K562 (cell line): ENCODE measurements around the gene SETD3. TPM values are rescaled to one million over a fixed set of nuclear protein-coding genes. Genes with fewer than 3 reads are reported as not detected.

Experiments used
- CTCF ChIP-seq, 3 experiments: IDR thresholded peaks in 2 of 3; conservative IDR thresholded peaks in 1 of 3; 2 replicates each; pipeline ENCODE4 v1.5.1; 2011 to 2012; ENCODE audit warnings: low read length in 3 of 3, mild to moderate bottlenecking in 3 of 3, control low read depth in 2 of 3, improper control_type of control experiment in 1 of 3, inconsistent platforms in 1 of 3, low read depth in 1 of 3, mixed read lengths in 1 of 3, moderate library complexity in 1 of 3; ENCODE audit not compliant: insufficient read depth in 2 of 3
- SMC3 ChIP-seq: conservative IDR thresholded peaks from 2 replicates; pipeline ENCODE4 v1.6.1; 2011; ENCODE audit warnings: low read depth, low read length, improper control_type of control experiment; ENCODE audit not compliant: insufficient read depth
- SRF ChIP-seq, 2 experiments: fragments of 250-450, 450-650 bp in 1 of 2; sonication (Bioruptor Pico) in 1 of 2; sonication (generic) in 1 of 2; formaldehyde crosslinking; IDR thresholded peaks; 2 replicates each; pipeline versions ENCODE4 v1.5.0 to v1.5.1; 2020 to 2022; ENCODE audit warnings: mild to moderate bottlenecking in 1 of 2, missing genetic modification reagents in 1 of 2
- ZNF165 ChIP-seq: fragments of 250-450 bp; sonication (Bioruptor Pico); IDR thresholded peaks from 2 replicates; pipeline ENCODE4 v1.4.0; 2020; ENCODE audit warnings: borderline replicate concordance
- polyA plus RNA-seq, 8 experiments: library from polyadenylated mRNA; depleted of rRNA in 4 of 8; stranded (reverse) in 5 of 8; unstranded in 3 of 8; fragments of >200 nt; fragmentation: Nextera tagmentation in 2 of 8; fragmentation: Illumina TruSeq in 1 of 8; extraction: Ambion mirVana in 2 of 8; extraction: Trizol in 1 of 8; gene quantifications; 2 replicates each; pipeline versions ENCODE4 v1.2.1 to v1.2.3, GENCODE V29; 2011 to 2014; ENCODE audit warnings: inconsistent platforms in 1 of 8, missing spikeins in 1 of 8
- total RNA-seq, 7 experiments: library from RNA; depleted of rRNA in 6 of 7; stranded (reverse); fragments of >200 nt in 6 of 7; fragmentation: Illumina TruSeq in 2 of 7; extraction: Trizol in 2 of 7; gene quantifications; 2 replicates each; pipeline versions ENCODE4 v1.2.1 to v1.2.3, GENCODE V29; 2011 to 2021; ENCODE audit warnings: low replicate concordance in 1 of 7
- TF ChIP-seq, protein P1 (sequence below), 2 experiments: fragments of 450-650 bp; formaldehyde crosslinking in 1 of 2; IDR thresholded peaks; 2 replicates each; pipeline versions ENCODE4 v1.4.0 to v1.6.1; 2014 to 2020; ENCODE audit warnings: mild to moderate bottlenecking in 2 of 2, borderline replicate concordance in 1 of 2, low read depth in 1 of 2

The SETD3 gene
- total and polyA plus RNA-seq, 9 of the 15 experiments (the other 6 are each of a cell fraction or from before 2014, with no cell fraction given): 8.5 to 35.9 (median 26.5) TPM

GRCh38 chr14:99524804-99525698 is 44.4 kb upstream of the SETD3 start (continued):
- TF ChIP-seq, protein P1, sequence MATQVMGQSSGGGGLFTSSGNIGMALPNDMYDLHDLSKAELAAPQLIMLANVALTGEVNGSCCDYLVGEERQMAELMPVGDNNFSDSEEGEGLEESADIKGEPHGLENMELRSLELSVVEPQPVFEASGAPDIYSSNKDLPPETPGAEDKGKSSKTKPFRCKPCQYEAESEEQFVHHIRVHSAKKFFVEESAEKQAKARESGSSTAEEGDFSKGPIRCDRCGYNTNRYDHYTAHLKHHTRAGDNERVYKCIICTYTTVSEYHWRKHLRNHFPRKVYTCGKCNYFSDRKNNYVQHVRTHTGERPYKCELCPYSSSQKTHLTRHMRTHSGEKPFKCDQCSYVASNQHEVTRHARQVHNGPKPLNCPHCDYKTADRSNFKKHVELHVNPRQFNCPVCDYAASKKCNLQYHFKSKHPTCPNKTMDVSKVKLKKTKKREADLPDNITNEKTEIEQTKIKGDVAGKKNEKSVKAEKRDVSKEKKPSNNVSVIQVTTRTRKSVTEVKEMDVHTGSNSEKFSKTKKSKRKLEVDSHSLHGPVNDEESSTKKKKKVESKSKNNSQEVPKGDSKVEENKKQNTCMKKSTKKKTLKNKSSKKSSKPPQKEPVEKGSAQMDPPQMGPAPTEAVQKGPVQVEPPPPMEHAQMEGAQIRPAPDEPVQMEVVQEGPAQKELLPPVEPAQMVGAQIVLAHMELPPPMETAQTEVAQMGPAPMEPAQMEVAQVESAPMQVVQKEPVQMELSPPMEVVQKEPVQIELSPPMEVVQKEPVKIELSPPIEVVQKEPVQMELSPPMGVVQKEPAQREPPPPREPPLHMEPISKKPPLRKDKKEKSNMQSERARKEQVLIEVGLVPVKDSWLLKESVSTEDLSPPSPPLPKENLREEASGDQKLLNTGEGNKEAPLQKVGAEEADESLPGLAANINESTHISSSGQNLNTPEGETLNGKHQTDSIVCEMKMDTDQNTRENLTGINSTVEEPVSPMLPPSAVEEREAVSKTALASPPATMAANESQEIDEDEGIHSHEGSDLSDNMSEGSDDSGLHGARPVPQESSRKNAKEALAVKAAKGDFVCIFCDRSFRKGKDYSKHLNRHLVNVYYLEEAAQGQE (IDR thresholded peaks at IDR 0.05; ENCODE audit: borderline replicate concordance): peak; percentile 25; the same call in 1 of the 2 replicates
- TF ChIP-seq, protein P1 (CRISPR knock-in tag; IDR thresholded peaks at IDR 0.05; ENCODE audit: low read depth): no peak
- TF ChIP-seq ZNF165 (CRISPR knock-in tag) (no peak), SRF (CRISPR knock-in tag; IDR thresholded peaks at IDR 0.05) (peak in 1 of 2 experiments; percentile 42; a peak in 1 of 4 replicates), SMC3 (0 out of 2 replicates have a peak, but pooled peaks have one; percentile 12), CTCF (IDR thresholded peaks at IDR 0.05 in 2 of 3, conservative IDR thresholded peaks at IDR 0.05 in 1 of 3; ENCODE audit: insufficient read depth in 2 of 3, low read depth in 1 of 3, low read length in 3 of 3) (peak in 2 of 3 experiments; percentile 41 to 44; a peak in 3 of 6 replicates)
